NB4 (cell line): ENCODE data around the gene IL18RAP.

Source experiments
- MYC ChIP-seq: IDR thresholded peaks from 2 replicates; pipeline ENCODE4 v1.6.1; 2011; ENCODE audit warnings: low read depth, low read length
- POLR2A ChIP-seq: IDR thresholded peaks from 2 replicates; pipeline ENCODE4 v1.6.1; 2011; ENCODE audit warnings: mild to moderate bottlenecking; ENCODE audit not compliant: insufficient read length; ENCODE audit errors: extremely low read depth
- TF ChIP-seq, protein P1 (sequence below): IDR thresholded peaks from one replicate; pipeline ENCODE4 v1.5.1; 2012; ENCODE audit warnings: low read depth, low read length
- TF ChIP-seq, protein P2 (sequence below): IDR thresholded peaks from 2 replicates; pipeline ENCODE4 v1.6.1; 2011; ENCODE audit warnings: low read depth, low read length

DNA sequence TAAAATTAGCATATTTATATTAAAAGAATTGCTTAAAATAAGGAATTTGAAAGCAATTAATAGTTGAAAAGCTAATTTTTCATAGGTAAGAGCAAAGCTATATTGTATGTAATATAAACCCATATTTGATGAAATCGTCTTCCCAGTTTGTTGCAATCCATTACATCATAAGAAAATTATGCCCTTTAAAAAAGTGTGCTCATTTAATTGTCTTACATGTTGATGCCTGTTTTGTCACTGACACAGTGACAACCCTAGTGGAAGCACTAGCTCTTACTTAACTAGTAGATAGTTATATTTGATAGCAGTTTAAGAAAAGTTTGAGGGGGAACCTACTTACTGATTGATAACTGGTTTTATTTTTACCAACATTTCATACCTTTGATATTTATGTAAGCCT lies 30.0 kb upstream of the IL18RAP start:
- TF ChIP-seq, protein P1, sequence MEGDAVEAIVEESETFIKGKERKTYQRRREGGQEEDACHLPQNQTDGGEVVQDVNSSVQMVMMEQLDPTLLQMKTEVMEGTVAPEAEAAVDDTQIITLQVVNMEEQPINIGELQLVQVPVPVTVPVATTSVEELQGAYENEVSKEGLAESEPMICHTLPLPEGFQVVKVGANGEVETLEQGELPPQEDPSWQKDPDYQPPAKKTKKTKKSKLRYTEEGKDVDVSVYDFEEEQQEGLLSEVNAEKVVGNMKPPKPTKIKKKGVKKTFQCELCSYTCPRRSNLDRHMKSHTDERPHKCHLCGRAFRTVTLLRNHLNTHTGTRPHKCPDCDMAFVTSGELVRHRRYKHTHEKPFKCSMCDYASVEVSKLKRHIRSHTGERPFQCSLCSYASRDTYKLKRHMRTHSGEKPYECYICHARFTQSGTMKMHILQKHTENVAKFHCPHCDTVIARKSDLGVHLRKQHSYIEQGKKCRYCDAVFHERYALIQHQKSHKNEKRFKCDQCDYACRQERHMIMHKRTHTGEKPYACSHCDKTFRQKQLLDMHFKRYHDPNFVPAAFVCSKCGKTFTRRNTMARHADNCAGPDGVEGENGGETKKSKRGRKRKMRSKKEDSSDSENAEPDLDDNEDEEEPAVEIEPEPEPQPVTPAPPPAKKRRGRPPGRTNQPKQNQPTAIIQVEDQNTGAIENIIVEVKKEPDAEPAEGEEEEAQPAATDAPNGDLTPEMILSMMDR, result no peak
- TF ChIP-seq POLR2A (no peak), MYC (no peak)
- TF ChIP-seq, protein P2, sequence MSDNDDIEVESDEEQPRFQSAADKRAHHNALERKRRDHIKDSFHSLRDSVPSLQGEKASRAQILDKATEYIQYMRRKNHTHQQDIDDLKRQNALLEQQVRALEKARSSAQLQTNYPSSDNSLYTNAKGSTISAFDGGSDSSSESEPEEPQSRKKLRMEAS, result no peak
